Common myeloid progenitor, CD34-positive (primary cell): ENCODE data around the gene CHIA. TPM values are rescaled to one million over a fixed set of nuclear protein-coding genes. Genes with fewer than 3 reads are reported as not detected.

Experiments
- CTCF ChIA-PET: fragments of 350-600 bp; sonication (Branson Sonifier 250); formaldehyde crosslinking; loops from one replicate; lab custom pipeline; 2021; ENCODE audit warnings: antibody characterized with exemption; lab: Charles Lee
- POLR2A ChIA-PET: fragments of 350-600 bp; sonication (Branson Sonifier 250); formaldehyde crosslinking; loops from one replicate; lab custom pipeline; 2021; ENCODE audit warnings: antibody characterized with exemption; lab: Charles Lee
- DNase-seq, 3 donors: peaks; one replicate each; pipeline versions ENCODE4 v3.0.0 to v3.0.0-alpha.2; 2013
- H3K27ac ChIP-seq, 2 experiments: 1 replicate in 1 of 2; 2 replicates in 1 of 2; pipeline ENCODE4 v1.7.0; 2013; ENCODE audit warnings: inconsistent platforms in 2 of 2, low read length in 2 of 2, mild to moderate bottlenecking in 2 of 2, low read depth in 1 of 2, moderate library complexity in 1 of 2; ENCODE audit not compliant: severe bottlenecking in 2 of 2, insufficient read depth in 1 of 2, poor library complexity in 1 of 2
- H3K27me3 ChIP-seq, 5 experiments: replicated peaks in 2 of 5; 1 replicate in 3 of 5; 2 replicates in 2 of 5; pipeline versions ENCODE4 v1.6.1 to v1.7.0; 2013; ENCODE audit warnings: low read length in 4 of 5, mild to moderate bottlenecking in 2 of 5, moderate library complexity in 2 of 5, inconsistent platforms in 1 of 5; ENCODE audit not compliant: insufficient read depth in 5 of 5, control insufficient read depth in 4 of 5
- H3K36me3 ChIP-seq, 4 experiments: 1 replicate in 2 of 4; 2 replicates in 2 of 4; pipeline versions ENCODE4 v1.6.1 to v1.7.0; 2013; ENCODE audit warnings: low read length in 3 of 4, control low read depth in 1 of 4, mild to moderate bottlenecking in 1 of 4; ENCODE audit not compliant: control insufficient read depth in 4 of 4, insufficient read depth in 4 of 4
- H3K4me1 ChIP-seq, 4 experiments: 1 replicate in 3 of 4; 2 replicates in 1 of 4; pipeline versions ENCODE4 v1.6.1 to v1.7.1; 2013; ENCODE audit warnings: low read length in 3 of 4, mild to moderate bottlenecking in 3 of 4, control low read depth in 1 of 4, inconsistent platforms in 1 of 4, moderate library complexity in 1 of 4; ENCODE audit not compliant: control insufficient read depth in 4 of 4, insufficient read depth in 4 of 4; ENCODE audit errors: control extremely low read depth in 1 of 4
- H3K4me3 ChIP-seq, 7 experiments: 1 replicate in 4 of 7; 2 replicates in 3 of 7; pipeline versions ENCODE4 v1.5.1 to v1.7.0; 2013; ENCODE audit warnings: mild to moderate bottlenecking in 7 of 7, low read length in 6 of 7, moderate library complexity in 6 of 7, inconsistent platforms in 2 of 7, low read depth in 2 of 7, control low read depth in 1 of 7; ENCODE audit not compliant: insufficient read depth in 4 of 7, control insufficient read depth in 1 of 7; ENCODE audit errors: extremely low read depth in 1 of 7
- H3K9me3 ChIP-seq, 5 experiments: 1 replicate in 4 of 5; 2 replicates in 1 of 5; pipeline versions ENCODE4 v1.6.1 to v1.7.1; 2013; ENCODE audit warnings: low read length in 4 of 5, mild to moderate bottlenecking in 2 of 5, inconsistent platforms in 1 of 5, low read depth in 1 of 5, moderate library complexity in 1 of 5; ENCODE audit not compliant: control insufficient read depth in 4 of 5, insufficient read depth in 2 of 5; ENCODE audit errors: control extremely low read depth in 1 of 5
- WGBS: methylation state at CpG from one replicate; pipeline ENCODE4 v1.1.5; 2013; ENCODE audit not compliant: insufficient coverage; 5-methylcytosine and 5-hydroxymethylcytosine counted together
- polyA plus RNA-seq: library from polyadenylated mRNA; unstranded; fragments of 120-200 nt; gene quantifications from one replicate; pipeline ENCODE4 v1.2.1, GENCODE V29; 2013

CHIA gene
- not detected for polyA plus RNA-seq

DNA sequence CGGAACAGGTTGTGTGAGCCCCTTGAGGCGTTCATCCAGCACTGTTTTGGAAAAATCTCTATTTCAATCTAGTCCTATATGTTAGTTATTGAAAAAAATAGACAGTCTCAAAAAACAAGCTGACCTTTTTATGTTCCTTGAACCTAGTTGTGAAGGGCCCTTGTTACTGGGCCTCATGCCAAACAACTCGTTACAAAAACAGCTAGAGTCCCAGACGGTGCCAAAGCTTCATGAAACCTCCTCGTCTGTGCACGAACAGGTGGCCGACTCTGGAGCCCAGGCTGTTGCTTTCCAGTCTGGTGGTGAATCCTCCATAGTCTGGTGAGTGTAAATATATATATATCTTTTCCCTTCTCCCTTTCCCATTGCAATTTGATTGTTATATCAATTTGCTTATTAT lies at the start of gene CHIA:
CHIA (plus strand) TSS at position 222 of the 400 bp plus-strand sequence. CDS start 19,617 bp downstream, outside the sequence.
- no peaks in the 10 kb centered on the region for H3K9me3 ChIP-seq
- POLR2A ChIA-PET = no interaction called here
- 100% methylated on average over 1 of the region's 7 CpGs for WGBS
- no peak within 1 kb of the TSS for H3K4me3 ChIP-seq
- peaks cover 0 to 2% (median 0%) of the 10 kb centered on the region in 5 experiments for H3K27me3 ChIP-seq
- H3K27ac ChIP-seq = no peak within 1 kb of the TSS
- DNase-seq = no peak
- H3K36me3 ChIP-seq = no peaks in the 10 kb centered on the region
- H3K4me1 ChIP-seq = no peaks in the 10 kb centered on the region
- CTCF ChIA-PET = no interaction called here

DNA sequence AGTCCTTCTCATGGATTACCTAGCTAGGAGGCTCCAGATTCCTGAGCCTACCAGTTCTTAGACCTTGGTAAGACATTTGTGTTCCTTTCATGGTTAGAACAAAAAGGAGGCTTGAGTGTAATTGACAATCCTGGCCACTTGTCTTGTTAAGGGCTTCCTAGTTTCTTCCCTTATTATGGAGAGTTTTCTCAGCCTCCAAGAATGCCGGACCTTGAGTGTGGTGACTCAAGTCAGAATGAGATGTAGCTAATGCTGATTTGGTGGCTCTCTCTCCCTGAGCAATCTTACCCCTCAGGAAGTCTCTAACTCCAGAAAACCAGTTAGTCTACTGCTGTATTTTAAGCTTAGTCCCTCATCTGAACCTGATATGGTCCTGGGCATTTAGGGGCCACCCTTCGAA lies 48.9 kb upstream of the CHIA start:
- H3K27me3 ChIP-seq = no peaks in the 10 kb centered on the region
- H3K4me3 ChIP-seq = no peak overlapping the region
- H3K36me3 ChIP-seq = no peaks in the 10 kb centered on the region
- H3K27ac ChIP-seq = no peak overlapping the region
- no peaks in the 10 kb centered on the region for H3K9me3 ChIP-seq
- no peaks in the 10 kb centered on the region for H3K4me1 ChIP-seq
- CTCF ChIA-PET = interaction anchor here (1.6 kb wide), 1 partner anchor 12 kb away, joined by 4 read pairs; no protein-coding TSS in a partner anchor
- WGBS = 42% methylated on average over 2 of the region's 2 CpGs
- no peak for DNase-seq
- POLR2A ChIA-PET = no interaction called here

DNA sequence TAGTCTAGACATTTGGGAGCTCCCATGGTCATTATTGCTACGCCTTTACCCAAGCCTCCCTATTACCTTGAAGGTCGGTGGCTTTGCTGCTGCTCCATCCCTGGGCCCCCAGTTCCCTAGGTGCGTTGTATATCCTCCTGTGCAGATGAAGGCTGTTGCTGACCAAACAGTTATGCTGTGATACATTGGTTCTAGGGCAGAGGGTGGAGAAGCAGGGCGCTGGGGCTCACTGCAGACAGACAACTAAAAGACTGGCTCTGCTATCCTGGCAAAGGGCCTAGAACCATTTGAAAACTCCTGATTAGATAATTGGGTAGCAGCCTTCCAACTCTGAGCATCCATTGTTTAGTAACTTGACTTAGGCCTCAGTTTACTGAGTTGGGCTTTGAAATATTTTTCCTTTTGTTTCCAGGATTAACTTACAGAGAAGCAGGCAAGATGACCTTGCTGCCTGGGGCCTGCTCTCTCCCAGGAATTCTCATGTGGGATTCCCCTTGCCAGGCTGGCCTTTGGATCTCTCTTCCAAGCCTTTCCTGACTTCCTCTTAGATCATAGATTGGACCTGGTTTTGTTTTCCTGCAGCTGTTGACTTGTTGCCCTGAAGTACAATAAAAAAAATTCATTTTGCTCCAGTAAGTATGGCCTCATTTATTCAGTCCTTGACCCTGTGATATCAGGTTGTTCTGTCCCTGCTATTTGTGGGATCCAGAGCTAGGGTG lies 47.7 kb upstream of the CHIA start:
- Histone ChIP-seq H3K27ac (no peak overlapping the region), H3K4me1 (no peaks in the 10 kb centered on the region), H3K36me3 (no peaks in the 10 kb centered on the region), H3K4me3 (no peak overlapping the region), H3K27me3 (peaks cover 0 to 1% (median 0%) of the 10 kb centered on the region in 5 experiments), H3K9me3 (no peaks in the 10 kb centered on the region)
- no peak for DNase-seq
- ChIA-PET POLR2A (no interaction called here), CTCF (no interaction called here)
- WGBS = 75% methylated on average over 4 of the region's 4 CpGs

DNA sequence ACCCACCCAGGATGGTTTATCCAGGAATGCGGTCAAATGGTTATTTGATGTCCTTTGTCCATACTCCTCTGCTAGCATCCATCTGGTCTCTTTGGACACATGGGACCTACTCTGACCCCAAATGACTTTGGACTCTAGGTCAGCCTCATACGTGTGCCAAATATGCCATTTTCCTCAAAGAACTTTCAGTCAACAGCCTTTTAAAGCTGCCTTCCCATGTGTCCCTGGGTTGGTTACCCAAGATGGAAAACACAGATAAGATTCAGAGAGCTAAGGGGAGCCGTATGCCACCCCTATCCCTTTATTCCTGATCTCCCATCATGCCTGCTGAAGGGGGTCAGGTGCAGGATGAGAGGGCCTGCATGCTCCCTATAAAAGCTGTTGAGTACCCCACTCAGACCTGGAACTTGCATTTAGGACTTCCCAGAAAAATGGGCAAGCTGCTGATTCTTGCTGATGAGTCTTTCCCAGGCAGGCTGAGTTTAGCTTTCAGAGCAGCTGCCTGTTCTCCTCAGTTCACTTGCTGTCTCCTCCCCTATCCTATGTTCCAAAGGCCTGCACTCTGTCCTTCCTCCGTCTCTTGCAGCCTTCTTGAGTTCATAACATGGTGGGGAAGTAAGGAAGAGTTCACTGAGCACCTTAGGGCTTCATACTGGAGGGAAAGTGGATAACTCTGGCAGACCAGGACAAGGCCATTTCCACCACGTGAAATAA lies 43.4 kb upstream of the CHIA start:
- no peak for DNase-seq
- Histone ChIP-seq H3K9me3 (no peaks in the 10 kb centered on the region), H3K4me1 (no peaks in the 10 kb centered on the region), H3K27me3 (peaks cover 0 to 5% (median 0%) of the 10 kb centered on the region in 5 experiments), H3K27ac (no peak overlapping the region), H3K4me3 (no peak overlapping the region), H3K36me3 (no peaks in the 10 kb centered on the region)
- WGBS = 96% methylated on average over 3 of the region's 5 CpGs
- POLR2A ChIA-PET = no interaction called here
- CTCF ChIA-PET = interaction anchor here (1.0 to 1.3 kb wide), 2 partner anchors 9 to 14 kb away, joined by 3 to 4 read pairs; no protein-coding TSS in a partner anchor

DNA sequence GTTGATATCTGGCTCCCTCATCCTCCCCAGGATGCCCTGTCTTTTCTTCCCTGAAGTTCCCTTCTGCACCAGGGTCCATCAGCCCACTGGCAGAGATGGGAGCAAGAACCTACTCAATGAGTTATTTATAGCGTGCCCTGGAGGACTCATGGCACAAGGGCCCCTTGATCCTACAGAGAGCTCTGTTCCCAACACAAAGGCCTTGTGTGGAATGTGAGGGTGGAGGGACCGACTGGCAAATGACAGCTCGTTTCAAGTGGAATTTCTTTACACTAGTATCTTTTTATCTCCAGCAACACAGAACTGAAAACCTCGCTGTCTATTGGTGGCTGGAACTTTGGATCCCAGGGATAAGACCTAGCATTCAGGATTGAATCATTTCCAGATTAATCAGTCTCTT lies 40.7 kb upstream of the CHIA start:
- Histone ChIP-seq H3K9me3 (no peaks in the 10 kb centered on the region), H3K36me3 (no peaks in the 10 kb centered on the region), H3K27ac (no peak overlapping the region), H3K4me3 (no peak overlapping the region), H3K4me1 (no peaks in the 10 kb centered on the region), H3K27me3 (peaks cover 0 to 7% (median 0%) of the 10 kb centered on the region in 5 experiments)
- ChIA-PET POLR2A (no interaction called here), CTCF (no interaction called here)
- WGBS = 90% methylated on average over 3 of the region's 4 CpGs
- no peak for DNase-seq

DNA sequence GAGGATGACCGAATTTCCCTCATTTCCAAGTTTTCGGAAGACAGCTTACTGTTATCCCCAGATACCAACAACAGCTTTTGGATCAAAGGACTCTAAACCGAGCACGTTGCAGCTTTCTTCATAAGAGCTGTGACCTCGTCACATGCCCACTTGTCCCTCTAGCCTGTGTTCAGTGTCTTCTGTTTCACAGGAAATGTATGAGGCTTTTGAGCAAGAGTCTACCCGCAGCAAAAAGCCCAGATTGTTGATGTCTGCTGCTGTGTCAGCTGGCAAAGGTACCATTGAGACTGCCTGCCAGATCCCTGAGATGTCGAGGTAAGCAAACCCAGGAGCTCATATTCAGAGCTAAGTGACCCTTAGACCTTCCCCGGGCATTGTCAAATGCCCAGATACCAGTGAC lies 39.1 kb upstream of the CHIA start:
- Histone ChIP-seq H3K9me3 (no peaks in the 10 kb centered on the region), H3K4me1 (no peaks in the 10 kb centered on the region), H3K36me3 (no peaks in the 10 kb centered on the region), H3K27me3 (peaks cover 0 to 13% (median 1%) of the 10 kb centered on the region in 5 experiments), H3K4me3 (no peak overlapping the region), H3K27ac (no peak overlapping the region)
- POLR2A ChIA-PET = interaction anchor here (0.6 kb wide), 1 partner anchor 120 kb away, joined by 3 read pairs; no protein-coding TSS in a partner anchor
- CTCF ChIA-PET = no interaction called here
- WGBS = 85% methylated on average over 7 of the region's 8 CpGs
- no peak for DNase-seq

DNA sequence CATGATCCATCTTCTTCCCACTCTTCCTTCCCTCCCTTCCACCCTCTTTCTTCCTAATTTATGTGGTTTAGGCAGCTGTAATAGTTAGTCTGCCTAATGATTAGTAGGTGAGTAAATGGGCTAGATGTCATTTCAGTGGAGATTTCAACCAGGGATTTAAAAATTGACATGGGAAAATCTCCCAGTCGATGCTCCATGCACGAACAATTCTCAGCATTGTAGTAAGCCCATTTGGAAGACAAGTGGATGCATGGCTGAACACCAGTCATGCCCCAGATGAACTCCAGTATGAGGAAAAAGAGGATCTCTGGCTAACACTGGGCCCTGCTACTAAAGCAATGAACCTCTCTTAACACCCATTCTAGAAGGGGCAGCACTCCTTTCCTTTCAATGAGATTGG lies 37.9 kb upstream of the CHIA start:
- H3K27me3 ChIP-seq = peaks cover 0 to 14% (median 1%) of the 10 kb centered on the region in 5 experiments
- no peaks in the 10 kb centered on the region for H3K4me1 ChIP-seq
- no peak for DNase-seq
- POLR2A ChIA-PET = no interaction called here
- WGBS = 91% methylated on average over 2 of the region's 2 CpGs
- no peak overlapping the region for H3K27ac ChIP-seq
- CTCF ChIA-PET = no interaction called here
- H3K9me3 ChIP-seq = no peaks in the 10 kb centered on the region
- no peak overlapping the region for H3K4me3 ChIP-seq
- no peaks in the 10 kb centered on the region for H3K36me3 ChIP-seq
